BJ (cell line): ENCODE results near the gene MNAT1. TPM values are rescaled to one million over a fixed set of nuclear protein-coding genes. Genes with fewer than 3 reads are reported as not detected.

ENCODE experiments used
- CTCF ChIA-PET: fragments of 350-600 bp; formaldehyde crosslinking; extraction: SDS; loops from one replicate; lab custom pipeline; 2021; ENCODE audit warnings: antibody characterized with exemption, inconsistent platforms; lab: Yijun Ruan, JAX
- POLR2A ChIA-PET: fragments of 300-600 bp; sonication (Branson Sonifier 250); formaldehyde crosslinking; extraction: SDS; loops from one replicate; lab custom pipeline; 2021; ENCODE audit warnings: antibody characterized with exemption; lab: Charles Lee
- DNase-seq: peaks from one replicate; pipeline ENCODE4 v3.0.0-alpha.2; 2011; ENCODE audit warnings: low read depth
- H3K27me3 ChIP-seq: 2 replicates; pipeline ENCODE4 v1.6.0; 2011; ENCODE audit warnings: low read length; ENCODE audit not compliant: control insufficient read depth, insufficient read depth
- H3K36me3 ChIP-seq: 2 replicates; pipeline ENCODE4 v1.5.1; 2011; ENCODE audit warnings: low read length; ENCODE audit not compliant: control insufficient read depth, insufficient read depth
- H3K4me3 ChIP-seq: 2 replicates; pipeline ENCODE4 v1.5.1; 2011; ENCODE audit warnings: low read depth, mild to moderate bottlenecking, control low read depth, low read length
- polyA minus RNA-seq: library from RNA; depleted of rRNA, polyadenylated mRNA; stranded (reverse); fragments of >200 nt; gene quantifications from 2 replicates; pipeline ENCODE4 v1.2.3, GENCODE V29; 2011; rRNA and poly(A)+ RNA removed
- polyA plus RNA-seq: library from polyadenylated mRNA; depleted of rRNA; stranded (reverse); fragments of >200 nt; gene quantifications from 2 replicates; pipeline ENCODE4 v1.2.3, GENCODE V29; 2011; rRNA removed
- TF ChIP-seq, protein P1 (sequence below): IDR thresholded peaks from 2 replicates; pipeline ENCODE4 v1.5.1; 2011; ENCODE audit warnings: low read depth, mild to moderate bottlenecking, control low read depth, inconsistent platforms, low read length, moderate library complexity; ENCODE audit not compliant: insufficient read depth

The MNAT1 gene
- polyA plus RNA-seq (30.8 and 51.8 TPM in 2 replicates), polyA minus RNA-seq (38.0 and 43.1 TPM in 2 replicates)

- peak; percentile 31 for DNase-seq
- Histone ChIP-seq H3K27me3 (peaks cover 1% of the 10 kb centered on the region; the same call in 1 of the 2 replicates), H3K4me3 (peak within 1 kb of the TSS; percentile 79), H3K36me3 (no peaks in the 10 kb centered on the region)
- ChIA-PET CTCF (no interaction called here), POLR2A (no interaction called here)
- TF ChIP-seq, protein P1, sequence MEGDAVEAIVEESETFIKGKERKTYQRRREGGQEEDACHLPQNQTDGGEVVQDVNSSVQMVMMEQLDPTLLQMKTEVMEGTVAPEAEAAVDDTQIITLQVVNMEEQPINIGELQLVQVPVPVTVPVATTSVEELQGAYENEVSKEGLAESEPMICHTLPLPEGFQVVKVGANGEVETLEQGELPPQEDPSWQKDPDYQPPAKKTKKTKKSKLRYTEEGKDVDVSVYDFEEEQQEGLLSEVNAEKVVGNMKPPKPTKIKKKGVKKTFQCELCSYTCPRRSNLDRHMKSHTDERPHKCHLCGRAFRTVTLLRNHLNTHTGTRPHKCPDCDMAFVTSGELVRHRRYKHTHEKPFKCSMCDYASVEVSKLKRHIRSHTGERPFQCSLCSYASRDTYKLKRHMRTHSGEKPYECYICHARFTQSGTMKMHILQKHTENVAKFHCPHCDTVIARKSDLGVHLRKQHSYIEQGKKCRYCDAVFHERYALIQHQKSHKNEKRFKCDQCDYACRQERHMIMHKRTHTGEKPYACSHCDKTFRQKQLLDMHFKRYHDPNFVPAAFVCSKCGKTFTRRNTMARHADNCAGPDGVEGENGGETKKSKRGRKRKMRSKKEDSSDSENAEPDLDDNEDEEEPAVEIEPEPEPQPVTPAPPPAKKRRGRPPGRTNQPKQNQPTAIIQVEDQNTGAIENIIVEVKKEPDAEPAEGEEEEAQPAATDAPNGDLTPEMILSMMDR, result peak; percentile 25; the same call in 1 of the 2 replicates
Measured at GRCh38 chr14:60734465-60735242, at the start of gene MNAT1. Gene MNAT1 (plus strand): TSS chr14:60734761. CDS start chr14:60734863, 102 bp downstream.

- H3K27me3 ChIP-seq, result no peaks in the 10 kb centered on the region
- DNase-seq, result no peak
- POLR2A ChIA-PET, result no interaction called here
- CTCF ChIA-PET, result no interaction called here
- no peaks in the 10 kb centered on the region for H3K36me3 ChIP-seq
- H3K4me3 ChIP-seq, result no peak overlapping the region
- TF ChIP-seq, protein P1, result no peak
Measured at GRCh38 chr14:60686865-60687264, 47.7 kb upstream of the MNAT1 start.

- POLR2A ChIA-PET, result no interaction called here
- H3K4me3 ChIP-seq, result no peak overlapping the region
- DNase-seq, result no peak
- CTCF ChIA-PET, result interaction anchor here (0.9 kb wide), 1 partner anchor 10 kb away, joined by 4 read pairs; no protein-coding TSS in a partner anchor
- H3K36me3 ChIP-seq, result no peaks in the 10 kb centered on the region
- TF ChIP-seq, protein P1, result no peak
- no peaks in the 10 kb centered on the region for H3K27me3 ChIP-seq
Measured at GRCh38 chr14:60691383-60692113, 43.0 kb upstream of the MNAT1 start.

DNA sequence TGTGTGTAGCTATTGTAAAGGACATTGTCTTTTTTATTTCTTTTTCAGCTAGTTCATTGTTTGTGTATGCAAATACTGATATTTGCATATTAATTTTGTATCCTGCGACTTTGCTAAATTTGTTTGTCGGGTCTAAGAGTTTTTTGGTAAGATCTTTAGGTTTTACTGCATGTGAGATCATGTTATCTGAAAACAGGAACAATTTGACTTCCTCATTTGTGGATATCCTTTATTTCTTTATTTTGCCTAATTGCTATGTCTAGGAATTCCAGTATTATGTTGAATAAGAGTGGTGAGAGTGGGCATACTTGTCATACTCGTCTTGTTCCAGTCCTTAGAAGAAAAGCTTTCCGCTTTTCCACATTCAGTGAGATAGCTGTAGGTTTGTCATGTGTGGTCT is 39.2 kb upstream of the MNAT1 start:
- POLR2A ChIA-PET, result no interaction called here
- CTCF ChIA-PET, result no interaction called here
- TF ChIP-seq, protein P1, result no peak
- no peak for DNase-seq
- Histone ChIP-seq H3K36me3 (no peaks in the 10 kb centered on the region), H3K27me3 (no peaks in the 10 kb centered on the region), H3K4me3 (no peak overlapping the region)

DNA sequence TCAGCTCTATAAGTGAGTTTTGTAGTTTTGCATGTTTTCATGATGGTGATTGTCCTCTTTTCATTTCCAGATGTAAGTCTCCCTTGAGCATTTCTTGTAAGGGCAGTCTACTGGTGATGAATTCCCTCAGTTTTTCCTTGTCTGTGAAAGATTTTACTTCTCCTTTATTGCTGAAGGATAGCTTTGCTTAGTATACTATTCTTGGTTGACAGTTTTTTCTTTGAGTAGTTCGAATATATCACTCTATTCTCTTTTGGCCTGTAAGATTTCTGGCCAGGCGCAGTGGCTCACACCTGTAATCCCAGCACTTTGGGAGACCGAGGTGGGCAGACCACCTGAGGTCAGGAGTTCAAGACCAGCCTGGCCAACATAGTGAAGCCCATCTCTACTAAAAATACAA is 34.0 kb upstream of the MNAT1 start:
- TF ChIP-seq, protein P1, result no peak
- DNase-seq, result no peak
- ChIA-PET POLR2A (no interaction called here), CTCF (interaction anchor here (0.6 kb wide), 1 partner anchor 29 kb away, joined by 3 read pairs; no protein-coding TSS in a partner anchor)
- no peak overlapping the region for H3K4me3 ChIP-seq
- no peaks in the 10 kb centered on the region for H3K27me3 ChIP-seq
- no peaks in the 10 kb centered on the region for H3K36me3 ChIP-seq
